ENCODE results near the gene SLC2A13.
"Not testable (repeated sequence)": the region's sequence is repeated elsewhere in the genome, so short reads cannot be mapped to it uniquely, and the experiment has no call there.

SLC2A13 gene

GRCh38 chr12:39860695-39861094 lies 245.2 kb downstream of the SLC2A13 start:
- Histone ChIP-seq H3K4me3 (ENCODE audit: low read length) (no peak overlapping the region), H3K27ac (ENCODE audit: low read depth, low read length) (no peak overlapping the region), H3K4me1 (ENCODE audit: control insufficient read depth, insufficient read depth, low read length) (no peaks in the 10 kb centered on the region), H3K27me3 (ENCODE audit: control insufficient read depth, insufficient read depth, low read length) (no peaks in the 10 kb centered on the region), H3K9ac (ENCODE audit: low read length) (no peak overlapping the region), H3K36me3 (ENCODE audit: control insufficient read depth, insufficient read depth, low read length) (peaks cover 2% of the 10 kb centered on the region)

GRCh38 chr12:39853003-39853402 lies 252.9 kb downstream of the SLC2A13 start:
- H3K36me3 ChIP-seq (ENCODE audit: control insufficient read depth, insufficient read depth, low read length), result no peaks in the 10 kb centered on the region
- H3K9ac ChIP-seq (ENCODE audit: low read length), result no peak overlapping the region
- H3K4me3 ChIP-seq (ENCODE audit: low read length), result no peak overlapping the region
- no peak overlapping the region for H3K27ac ChIP-seq (ENCODE audit: low read depth, low read length)
- no peaks in the 10 kb centered on the region for H3K4me1 ChIP-seq (ENCODE audit: control insufficient read depth, insufficient read depth, low read length)
- no peaks in the 10 kb centered on the region for H3K27me3 ChIP-seq (ENCODE audit: control insufficient read depth, insufficient read depth, low read length)

GRCh38 chr12:39852346-39852745 lies 253.5 kb downstream of the SLC2A13 start:
- Histone ChIP-seq H3K36me3 (ENCODE audit: control insufficient read depth, insufficient read depth, low read length) (no peaks in the 10 kb centered on the region), H3K27ac (ENCODE audit: low read depth, low read length) (no peak overlapping the region), H3K4me1 (ENCODE audit: control insufficient read depth, insufficient read depth, low read length) (no peaks in the 10 kb centered on the region), H3K9ac (ENCODE audit: low read length) (no peak overlapping the region), H3K4me3 (ENCODE audit: low read length) (no peak overlapping the region), H3K27me3 (ENCODE audit: control insufficient read depth, insufficient read depth, low read length) (no peaks in the 10 kb centered on the region)

GRCh38 chr12:39848218-39848617 lies 257.7 kb downstream of the SLC2A13 start:
- H3K4me3 ChIP-seq (ENCODE audit: low read length); H3K4me1 ChIP-seq (ENCODE audit: control insufficient read depth, insufficient read depth, low read length); H3K36me3 ChIP-seq (ENCODE audit: control insufficient read depth, insufficient read depth, low read length); H3K9ac ChIP-seq (ENCODE audit: low read length); H3K27ac ChIP-seq (ENCODE audit: low read depth, low read length); H3K27me3 ChIP-seq (ENCODE audit: control insufficient read depth, insufficient read depth, low read length): not testable (repeated sequence)

GRCh38 chr12:39846971-39847650 lies 258.8 kb downstream of the SLC2A13 start:
- H3K4me3 ChIP-seq (ENCODE audit: low read length), result no peak overlapping the region
- no peaks in the 10 kb centered on the region for H3K36me3 ChIP-seq (ENCODE audit: control insufficient read depth, insufficient read depth, low read length)
- no peaks in the 10 kb centered on the region for H3K4me1 ChIP-seq (ENCODE audit: control insufficient read depth, insufficient read depth, low read length)

GRCh38 chr12:39846304-39846703 lies 259.6 kb downstream of the SLC2A13 start:
- H3K4me3 ChIP-seq (ENCODE audit: low read length), result no peak overlapping the region
- H3K4me1 ChIP-seq (ENCODE audit: control insufficient read depth, insufficient read depth, low read length), result no peaks in the 10 kb centered on the region
- no peaks in the 10 kb centered on the region for H3K36me3 ChIP-seq (ENCODE audit: control insufficient read depth, insufficient read depth, low read length)
- no peak overlapping the region for H3K27ac ChIP-seq (ENCODE audit: low read depth, low read length)
- H3K27me3 ChIP-seq (ENCODE audit: control insufficient read depth, insufficient read depth, low read length), result no peaks in the 10 kb centered on the region
- no peak overlapping the region for H3K9ac ChIP-seq (ENCODE audit: low read length)

More at GRCh38 chr12:39846971-39847650, 258.8 kb downstream of the SLC2A13 start:
- H3K27ac ChIP-seq (ENCODE audit: low read depth, low read length), result no peak overlapping the region
- H3K9ac ChIP-seq (ENCODE audit: low read length), result no peak overlapping the region
- H3K27me3 ChIP-seq (ENCODE audit: control insufficient read depth, insufficient read depth, low read length), result no peaks in the 10 kb centered on the region

GRCh38 chr12:39840422-39840821 lies 265.5 kb downstream of the SLC2A13 start:
- no peak overlapping the region for H3K4me3 ChIP-seq (ENCODE audit: low read length)
- no peak overlapping the region for H3K27ac ChIP-seq (ENCODE audit: low read depth, low read length)
- H3K27me3 ChIP-seq (ENCODE audit: control insufficient read depth, insufficient read depth, low read length), result no peaks in the 10 kb centered on the region
- H3K9ac ChIP-seq (ENCODE audit: low read length), result no peak overlapping the region
- no peaks in the 10 kb centered on the region for H3K4me1 ChIP-seq (ENCODE audit: control insufficient read depth, insufficient read depth, low read length)
- H3K36me3 ChIP-seq (ENCODE audit: control insufficient read depth, insufficient read depth, low read length), result no peaks in the 10 kb centered on the region

- Histone ChIP-seq H3K27ac (ENCODE audit: low read depth, low read length) (no peak overlapping the region), H3K36me3 (ENCODE audit: control insufficient read depth, insufficient read depth, low read length) (no peaks in the 10 kb centered on the region), H3K9ac (ENCODE audit: low read length) (no peak overlapping the region), H3K27me3 (ENCODE audit: control insufficient read depth, insufficient read depth, low read length) (no peaks in the 10 kb centered on the region), H3K4me3 (ENCODE audit: low read length) (no peak overlapping the region), H3K4me1 (ENCODE audit: control insufficient read depth, insufficient read depth, low read length) (no peaks in the 10 kb centered on the region)
Observed at GRCh38 chr12:39839072-39839471, 266.8 kb downstream of the SLC2A13 start.

GRCh38 chr12:39835517-39836489 lies 270.1 kb downstream of the SLC2A13 start:
- H3K27me3 ChIP-seq (ENCODE audit: control insufficient read depth, insufficient read depth, low read length), result no peaks in the 10 kb centered on the region
- no peak overlapping the region for H3K9ac ChIP-seq (ENCODE audit: low read length)
- no peaks in the 10 kb centered on the region for H3K36me3 ChIP-seq (ENCODE audit: control insufficient read depth, insufficient read depth, low read length)
- H3K4me1 ChIP-seq (ENCODE audit: control insufficient read depth, insufficient read depth, low read length), result no peaks in the 10 kb centered on the region
- H3K27ac ChIP-seq (ENCODE audit: low read depth, low read length), result no peak overlapping the region
- no peak overlapping the region for H3K4me3 ChIP-seq (ENCODE audit: low read length)

- no peak overlapping the region for H3K4me3 ChIP-seq (ENCODE audit: low read length)
- no peak overlapping the region for H3K27ac ChIP-seq (ENCODE audit: low read depth, low read length)
- H3K9ac ChIP-seq (ENCODE audit: low read length), result no peak overlapping the region
- no peaks in the 10 kb centered on the region for H3K27me3 ChIP-seq (ENCODE audit: control insufficient read depth, insufficient read depth, low read length)
- no peaks in the 10 kb centered on the region for H3K36me3 ChIP-seq (ENCODE audit: control insufficient read depth, insufficient read depth, low read length)
- H3K4me1 ChIP-seq (ENCODE audit: control insufficient read depth, insufficient read depth, low read length), result no peaks in the 10 kb centered on the region
Observed at GRCh38 chr12:39831587-39832315, 274.1 kb downstream of the SLC2A13 start.

- Histone ChIP-seq H3K36me3 (ENCODE audit: control insufficient read depth, insufficient read depth, low read length) (no peaks in the 10 kb centered on the region), H3K9ac (ENCODE audit: low read length) (no peak overlapping the region), H3K27me3 (ENCODE audit: control insufficient read depth, insufficient read depth, low read length) (no peaks in the 10 kb centered on the region), H3K4me3 (ENCODE audit: low read length) (no peak overlapping the region), H3K4me1 (ENCODE audit: control insufficient read depth, insufficient read depth, low read length) (no peaks in the 10 kb centered on the region), H3K27ac (ENCODE audit: low read depth, low read length) (no peak overlapping the region)
Observed at GRCh38 chr12:39830852-39831520, 274.9 kb downstream of the SLC2A13 start.

- H3K9ac ChIP-seq (ENCODE audit: low read length), result no peak overlapping the region
- no peaks in the 10 kb centered on the region for H3K36me3 ChIP-seq (ENCODE audit: control insufficient read depth, insufficient read depth, low read length)
- no peaks in the 10 kb centered on the region for H3K27me3 ChIP-seq (ENCODE audit: control insufficient read depth, insufficient read depth, low read length)
- H3K27ac ChIP-seq (ENCODE audit: low read depth, low read length), result no peak overlapping the region
- H3K4me3 ChIP-seq (ENCODE audit: low read length), result no peak overlapping the region
- H3K4me1 ChIP-seq (ENCODE audit: control insufficient read depth, insufficient read depth, low read length), result no peaks in the 10 kb centered on the region
Observed at GRCh38 chr12:39830171-39830570, 275.7 kb downstream of the SLC2A13 start.

Measured in rectal smooth muscle tissue (tissue), 1 donor.